GM03348 (cell line): Measurements from ENCODE around the gene CALY.
"Not testable (repeated sequence)": the region's sequence is repeated elsewhere in the genome, so short reads cannot be mapped to it uniquely, and the experiment has no call there.

ENCODE experiments used
- DNase-seq: peaks from one replicate; pipeline ENCODE4 v3.0.0; 2012; ENCODE audit warnings: low spot score

CALY gene

GRCh38 chr10:133328358-133329343 lies 8.0 kb downstream of the CALY start:
- DNase-seq = no peak

GRCh38 chr10:133327651-133328357 lies 8.9 kb downstream of the CALY start:
- no peak for DNase-seq

- DNase-seq = no peak
These were observed 9.7 kb downstream of the CALY start for GRCh38 chr10:133326745-133327650.

GRCh38 chr10:133326223-133326551 lies 10.5 kb downstream of the CALY start:
- DNase-seq = no peak

GRCh38 chr10:133325440-133326222 lies 11.1 kb downstream of the CALY start:
- DNase-seq = no peak

GRCh38 chr10:133324857-133325260 lies 11.8 kb downstream of the CALY start:
- no peak for DNase-seq

GRCh38 chr10:133324198-133324792 lies 12.4 kb downstream of the CALY start:
- peak; percentile 42 for DNase-seq

- not testable (repeated sequence) for DNase-seq
These were observed 14.5 kb downstream of the CALY start for GRCh38 chr10:133322064-133322709.

- DNase-seq = not testable (repeated sequence)
These were observed 15.8 kb downstream of the CALY start for GRCh38 chr10:133320852-133321422.

- peak; percentile 83 for DNase-seq
These were observed 18.1 kb downstream of the CALY start for GRCh38 chr10:133318494-133319127.

GRCh38 chr10:133316732-133317131 lies 20.0 kb downstream of the CALY start:
- DNase-seq = no peak

- DNase-seq = no peak
These were observed 20.4 kb downstream of the CALY start for GRCh38 chr10:133316266-133316665.

- no peak for DNase-seq
These were observed 20.8 kb downstream of the CALY start for GRCh38 chr10:133315847-133316246.

GRCh38 chr10:133314911-133315310 lies 21.8 kb downstream of the CALY start:
- no peak for DNase-seq

- DNase-seq = no peak
These were observed 23.5 kb downstream of the CALY start for GRCh38 chr10:133313192-133313591.

GRCh38 chr10:133312769-133313145 lies 23.9 kb downstream of the CALY start:
- no peak for DNase-seq

- DNase-seq = no peak
These were observed 24.5 kb downstream of the CALY start for GRCh38 chr10:133312016-133312768.

- no peak for DNase-seq
These were observed 25.1 kb downstream of the CALY start for GRCh38 chr10:133311570-133311969.

GRCh38 chr10:133310789-133311188 lies 25.9 kb downstream of the CALY start:
- DNase-seq = no peak
